HepG2 (cell line): ENCODE results near the gene RAP1GAP2. TPM values are rescaled to one million over a fixed set of nuclear protein-coding genes. Genes with fewer than 3 reads are reported as not detected.
A peak's percentile ranks its signal among the peaks of the same experiment; 100 is the strongest.

Experiments
- ATAC-seq: fragments of 200-7000 bp; cut with Tn5 transposase; 3 replicates; pipeline ENCODE4 v1.9.1; 2020; ENCODE audit warnings: mild to moderate bottlenecking, moderate library complexity
- BruUV-seq: library from RNA; stranded (reverse); fragments of 400-500 nt; replicated peaks from 2 replicates; lab custom pipeline; 2021; lab: Mats Ljungman, UMichigan
- CTCF ChIA-PET: fragments of 300-600 bp; formaldehyde crosslinking; extraction: SDS; loops from one replicate; lab custom pipeline; 2021; ENCODE audit warnings: low total read pairs, inconsistent platforms, low intra/inter-chr PET ratio; lab: Yijun Ruan, JAX
- POLR2A ChIA-PET: fragments of 350-600 bp; sonication (Branson Sonifier 250); formaldehyde crosslinking; loops from one replicate; lab custom pipeline; 2020; ENCODE audit warnings: antibody characterized with exemption, inconsistent platforms; lab: Yijun Ruan, JAX
- DNase-seq: peaks from one replicate; pipeline ENCODE4 v3.0.0-alpha.2; 2015; ENCODE audit warnings: low spot score
- FAIRE-seq: peaks from 3 replicates; lab custom pipeline; 2011; peaks lifted over from hg19 to GRCh38; lab: Jason Lieb, UNC
- H2AFZ ChIP-seq: one replicate; pipeline ENCODE4 v1.6.1; 2011; ENCODE audit warnings: low read length, inconsistent platforms
- H3K27ac ChIP-seq: fragments of 300-600 bp; 3 replicates; pipeline ENCODE4 v1.8.0; 2011; ENCODE audit warnings: mixed run types, mild to moderate bottlenecking, mixed read lengths, low read length, inconsistent platforms; ENCODE audit not compliant: insufficient read depth; ENCODE audit errors: extremely low read length
- H3K27me3 ChIP-seq, 2 experiments: fragments of 200-600 bp in 1 of 2; 2 replicates in 1 of 2; 3 replicates in 1 of 2; pipeline versions ENCODE4 v1.6.0 to v1.8.0; 2011; ENCODE audit warnings: low read length in 2 of 2, mild to moderate bottlenecking in 2 of 2, moderate library complexity in 2 of 2, inconsistent platforms in 1 of 2; ENCODE audit not compliant: insufficient read depth in 2 of 2, control insufficient read depth in 1 of 2
- H3K36me3 ChIP-seq, 2 experiments: fragments of 200-600 bp in 1 of 2; replicated peaks in 1 of 2; 2 replicates in 1 of 2; 3 replicates in 1 of 2; pipeline versions ENCODE4 v1.5.1 to v1.8.0; 2011; ENCODE audit warnings: low read length in 2 of 2, inconsistent platforms in 1 of 2; ENCODE audit not compliant: insufficient read depth in 2 of 2, control insufficient read depth in 1 of 2
- H3K4me1 ChIP-seq: 2 replicates; pipeline ENCODE4 v1.5.1; 2012; ENCODE audit warnings: low read length, inconsistent platforms; ENCODE audit not compliant: insufficient read depth
- H3K4me2 ChIP-seq: 2 replicates; pipeline ENCODE4 v1.6.0; 2011; ENCODE audit warnings: low read depth, low read length, inconsistent platforms
- H3K4me3 ChIP-seq, 3 experiments: fragments of 200-600 bp in 1 of 3; sonication (generic), shearing (Covaris generic) in 1 of 3; replicated peaks in 1 of 3; 2 replicates each; pipeline ENCODE4 v1.5.1; 2011 to 2016; ENCODE audit warnings: low read length in 3 of 3, inconsistent platforms in 2 of 3, low read depth in 2 of 3, mild to moderate bottlenecking in 2 of 3, control low read depth in 1 of 3, mixed read lengths in 1 of 3; ENCODE audit not compliant: insufficient read depth in 1 of 3
- H3K79me2 ChIP-seq: one replicate; pipeline ENCODE4 v1.6.1; 2011; ENCODE audit warnings: low read length, inconsistent platforms; ENCODE audit not compliant: insufficient read depth
- H3K9ac ChIP-seq: 2 replicates; pipeline ENCODE4 v1.6.0; 2011; ENCODE audit warnings: mild to moderate bottlenecking, low read depth, low read length, inconsistent platforms; ENCODE audit not compliant: insufficient read depth
- H3K9me3 ChIP-seq: 2 replicates; pipeline ENCODE4 v1.5.1; 2012; ENCODE audit warnings: mild to moderate bottlenecking, low read length
- H4K20me1 ChIP-seq: 2 replicates; pipeline ENCODE4 v1.6.0; 2011; ENCODE audit warnings: inconsistent platforms, mild to moderate bottlenecking, low read length, moderate library complexity; ENCODE audit not compliant: insufficient read depth
- EED ChIP-seq: sonication (generic); formaldehyde crosslinking; IDR thresholded peaks from 2 replicates; pipeline ENCODE4 v1.5.0; 2020; ENCODE audit warnings: mild to moderate bottlenecking, missing genetic modification reagents
- ESRRA ChIP-seq: sonication (generic); formaldehyde crosslinking; IDR thresholded peaks from 2 replicates; pipeline ENCODE4 v1.5.1; 2020; ENCODE audit warnings: mild to moderate bottlenecking, low read depth, missing genetic modification reagents
- GFI1 ChIP-seq: sonication (generic); formaldehyde crosslinking; IDR thresholded peaks from 2 replicates; pipeline ENCODE4 v1.5.0; 2020; ENCODE audit warnings: missing genetic modification reagents, mild to moderate bottlenecking, borderline replicate concordance
- ONECUT2 ChIP-seq: sonication (generic); formaldehyde crosslinking; IDR thresholded peaks from 2 replicates; pipeline ENCODE4 v1.4.0; 2020; ENCODE audit warnings: missing genetic modification reagents
- RBM39 ChIP-seq: fragments of 200-400 bp; formaldehyde crosslinking; IDR thresholded peaks from one replicate; pipeline ENCODE4 v1.6.1; 2018; ENCODE audit warnings: antibody characterized with exemption, mild to moderate bottlenecking, low read depth, low read length; ENCODE audit not compliant: poor library complexity, severe bottlenecking
- SRSF1 ChIP-seq: fragments of 200-400 bp; formaldehyde crosslinking; optimal IDR thresholded peaks from 2 replicates; pipeline ENCODE3; 2017; ENCODE audit warnings: mild to moderate bottlenecking, low read depth, low read length, moderate library complexity
- STAG1 ChIP-seq: sonication (generic); formaldehyde crosslinking; IDR thresholded peaks from 2 replicates; pipeline ENCODE4 v1.4.0; 2020; ENCODE audit warnings: missing genetic modification reagents
- SUZ12 ChIP-seq: fragments of 150-350 bp; IDR thresholded peaks from 2 replicates; pipeline ENCODE4 v1.6.1; 2014; ENCODE audit warnings: low read depth, low read length
- TBP ChIP-seq: sonication (generic); formaldehyde crosslinking; IDR thresholded peaks from 2 replicates; pipeline ENCODE4 v1.5.0; 2020; ENCODE audit warnings: missing genetic modification reagents
- ZNF552 ChIP-seq: sonication (generic); formaldehyde crosslinking; IDR thresholded peaks from 2 replicates; pipeline ENCODE4 v1.9.0; 2022; ENCODE audit warnings: missing genetic modification reagents, mild to moderate bottlenecking, borderline replicate concordance
- ZNF557 ChIP-seq: sonication (generic); formaldehyde crosslinking; IDR thresholded peaks from 2 replicates; pipeline ENCODE4 v1.4.0; 2020; ENCODE audit warnings: missing genetic modification reagents
- ZNF766 ChIP-seq: sonication (generic); formaldehyde crosslinking; IDR thresholded peaks from 2 replicates; pipeline ENCODE4 v1.5.0; 2020; ENCODE audit warnings: missing genetic modification reagents, borderline replicate concordance
- WGBS: methylation state at CpG from one replicate; pipeline ENCODE4 v1.1.6; 2017; ENCODE audit warnings: low lambda C conversion rate; 5-methylcytosine and 5-hydroxymethylcytosine counted together
- in situ Hi-C: cut with HindIII; loops from 2 replicates; pipeline ENCODE4 v1.10.0; 2017; ENCODE audit warnings: low pct_unique_long_range_greater_than_20kb; ENCODE audit not compliant: extremely low pct_ligation_motif_present
- intact Hi-C: fragments of 100-400 bp; cut with micrococcal nuclease; formaldehyde crosslinking; loops from one replicate; pipeline ENCODE4 v1.10.0; 2022; ENCODE audit not compliant: unreplicated experiment
- polyA plus RNA-seq, 8 experiments: library from polyadenylated mRNA; depleted of rRNA in 3 of 8; stranded (reverse) in 7 of 8; unstranded in 1 of 8; fragments of >200 nt; fragmentation: Illumina TruSeq in 4 of 8; extraction: Trizol in 4 of 8; gene quantifications; 2 replicates each; pipeline versions ENCODE4 v1.2.1 to v1.2.3, GENCODE V29; 2011 to 2016; ENCODE audit warnings: low read depth in 4 of 8, missing spikeins in 1 of 8, mixed read lengths in 1 of 8; ENCODE audit not compliant: insufficient read depth in 1 of 8
- total RNA-seq, 5 experiments: library from RNA; depleted of rRNA; stranded (reverse); fragments of >200 nt; fragmentation: Illumina TruSeq; extraction: Trizol; gene quantifications; 2 replicates each; pipeline ENCODE4 v1.2.3, GENCODE V29; 2016; ENCODE audit warnings: low read depth in 1 of 5
- TF ChIP-seq, protein P1 (sequence below): IDR thresholded peaks from 2 replicates; pipeline ENCODE4 v1.6.1; 2016; ENCODE audit warnings: low read depth, borderline replicate concordance
- TF ChIP-seq, protein P2 (sequence below): sonication (generic); formaldehyde crosslinking; IDR thresholded peaks from 2 replicates; pipeline ENCODE4 v1.9.0; 2021; ENCODE audit warnings: missing genetic modification reagents, mild to moderate bottlenecking, borderline replicate concordance
- TF ChIP-seq, protein P3 (sequence below): conservative IDR thresholded peaks from 2 replicates; pipeline ENCODE4 v1.6.1; 2018; ENCODE audit warnings: missing genetic modification reagents
- TF ChIP-seq, protein P4 (sequence below): sonication (generic); formaldehyde crosslinking; IDR thresholded peaks from 2 replicates; pipeline ENCODE4 v1.4.0; 2020; ENCODE audit warnings: missing genetic modification reagents

Gene RAP1GAP2
- total and polyA plus RNA-seq, 2 of the 13 experiments (the other 11 are each of a cell fraction or from before 2014, with no cell fraction given) = 10.9 to 12.0 TPM

DNA sequence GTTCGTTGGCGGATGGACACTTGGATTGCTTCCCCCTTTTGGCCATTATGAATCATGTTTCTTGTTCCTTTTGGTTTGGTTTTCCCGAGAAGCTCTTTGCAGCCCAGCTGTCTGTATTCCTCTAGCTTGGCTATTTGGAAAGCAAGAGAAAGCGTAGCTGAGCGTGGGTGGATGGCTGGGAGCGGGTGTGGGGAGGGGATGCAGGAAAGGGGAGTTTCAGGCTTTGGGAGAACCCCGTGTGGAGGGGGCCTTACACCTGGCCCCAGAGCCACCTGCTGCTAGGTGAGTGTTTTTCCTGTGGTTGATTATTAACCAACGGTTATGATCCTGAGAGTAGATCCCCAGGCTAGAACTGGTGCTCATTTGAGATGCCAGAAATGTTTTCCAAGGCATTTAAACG is 103.7 kb downstream of the RAP1GAP2 start:
- BruUV-seq = no TSS peak
- in situ Hi-C loops = no loop called here
- Histone ChIP-seq H2AFZ (no peak overlapping the region), H3K4me3 (no peak overlapping the region), H3K9ac (no peak overlapping the region), H3K9me3 (no peaks in the 10 kb centered on the region), H3K4me1 (peaks cover 9% of the 10 kb centered on the region), H3K4me2 (0 out of 2 replicates have a peak overlapping the region, but pooled peaks have one; percentile 23), H3K27ac (no peak overlapping the region), H3K79me2 (no peaks in the 10 kb centered on the region), H3K27me3 (no peaks in the 10 kb centered on the region), H4K20me1 (0 out of 2 replicates have a peak, but pooled peaks cover 2% of the 10 kb centered on the region), H3K36me3 (no peaks in the 10 kb centered on the region)
- POLR2A ChIA-PET = no interaction called here
- FAIRE-seq (no peak), ATAC-seq (no peak)
- intact Hi-C loops = no loop called here
- TF ChIP-seq EED (no peak), GFI1 (CRISPR knock-in tag) (no peak)
- TF ChIP-seq, all 625 proteins: peak for 0
- WGBS = 34% methylated on average over 9 of the region's 9 CpGs
- CTCF ChIA-PET = no interaction called here
- no peak for DNase-seq

DNA sequence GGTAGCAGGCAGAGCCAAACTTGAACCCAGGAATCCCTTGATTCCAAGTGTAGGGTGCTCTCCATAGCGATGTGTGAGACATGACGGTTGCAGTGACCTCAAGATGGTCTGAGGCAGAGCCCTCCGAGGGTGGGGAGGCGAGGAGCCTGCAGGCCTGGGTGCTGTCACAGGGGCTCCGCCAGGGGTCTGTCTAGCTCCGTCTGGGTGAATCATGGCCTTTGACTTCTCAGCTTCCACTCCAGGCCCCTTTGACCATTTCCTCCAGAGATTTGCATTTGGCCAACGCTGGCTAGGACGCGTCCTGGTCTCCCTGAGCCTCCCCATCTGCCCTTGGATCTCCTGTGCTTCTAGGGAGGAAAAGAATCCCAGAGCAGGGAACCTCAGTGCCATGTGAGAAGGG is 104.6 kb downstream of the RAP1GAP2 start:
- no peak overlapping the region for H3K4me3 ChIP-seq
- DNase-seq = no peak
- H3K27ac ChIP-seq = no peak overlapping the region
- no peak overlapping the region for H3K9ac ChIP-seq
- no peaks in the 10 kb centered on the region for H3K36me3 ChIP-seq
- ATAC-seq = no peak
- H3K4me1 ChIP-seq = peaks cover 6% of the 10 kb centered on the region
- H4K20me1 ChIP-seq = 0 out of 2 replicates have a peak, but pooled peaks cover 2% of the 10 kb centered on the region
- CTCF ChIA-PET = no interaction called here
- WGBS = 85% methylated on average over 3 of the region's 9 CpGs
- no peak for FAIRE-seq
- H3K27me3 ChIP-seq = no peaks in the 10 kb centered on the region
- intact Hi-C loops (no loop called here), in situ Hi-C loops (no loop called here)
- no peak overlapping the region for H2AFZ ChIP-seq
- no peaks in the 10 kb centered on the region for H3K9me3 ChIP-seq
- no peaks in the 10 kb centered on the region for H3K79me2 ChIP-seq
- POLR2A ChIA-PET = no interaction called here
- no TSS peak for BruUV-seq
- H3K4me2 ChIP-seq = no peak overlapping the region
- TF ChIP-seq ONECUT2 (CRISPR knock-in tag) (no peak), ZNF766 (CRISPR knock-in tag) (no peak), TBP (CRISPR knock-in tag) (no peak), ZNF552 (CRISPR knock-in tag) (no peak), STAG1 (no peak), SRSF1 (no peak), ESRRA (CRISPR knock-in tag) (no peak), RBM39 (no peak), SUZ12 (no peak), ZNF557 (CRISPR knock-in tag) (no peak)
- TF ChIP-seq, protein P1, sequence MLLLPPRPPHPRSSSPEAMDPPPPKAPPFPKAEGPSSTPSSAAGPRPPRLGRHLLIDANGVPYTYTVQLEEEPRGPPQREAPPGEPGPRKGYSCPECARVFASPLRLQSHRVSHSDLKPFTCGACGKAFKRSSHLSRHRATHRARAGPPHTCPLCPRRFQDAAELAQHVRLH (CRISPR knock-in tag) = no peak
- TF ChIP-seq, protein P2, sequence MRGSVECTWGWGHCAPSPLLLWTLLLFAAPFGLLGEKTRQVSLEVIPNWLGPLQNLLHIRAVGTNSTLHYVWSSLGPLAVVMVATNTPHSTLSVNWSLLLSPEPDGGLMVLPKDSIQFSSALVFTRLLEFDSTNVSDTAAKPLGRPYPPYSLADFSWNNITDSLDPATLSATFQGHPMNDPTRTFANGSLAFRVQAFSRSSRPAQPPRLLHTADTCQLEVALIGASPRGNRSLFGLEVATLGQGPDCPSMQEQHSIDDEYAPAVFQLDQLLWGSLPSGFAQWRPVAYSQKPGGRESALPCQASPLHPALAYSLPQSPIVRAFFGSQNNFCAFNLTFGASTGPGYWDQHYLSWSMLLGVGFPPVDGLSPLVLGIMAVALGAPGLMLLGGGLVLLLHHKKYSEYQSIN (CRISPR knock-in tag) = no peak
- TF ChIP-seq, protein P3, sequence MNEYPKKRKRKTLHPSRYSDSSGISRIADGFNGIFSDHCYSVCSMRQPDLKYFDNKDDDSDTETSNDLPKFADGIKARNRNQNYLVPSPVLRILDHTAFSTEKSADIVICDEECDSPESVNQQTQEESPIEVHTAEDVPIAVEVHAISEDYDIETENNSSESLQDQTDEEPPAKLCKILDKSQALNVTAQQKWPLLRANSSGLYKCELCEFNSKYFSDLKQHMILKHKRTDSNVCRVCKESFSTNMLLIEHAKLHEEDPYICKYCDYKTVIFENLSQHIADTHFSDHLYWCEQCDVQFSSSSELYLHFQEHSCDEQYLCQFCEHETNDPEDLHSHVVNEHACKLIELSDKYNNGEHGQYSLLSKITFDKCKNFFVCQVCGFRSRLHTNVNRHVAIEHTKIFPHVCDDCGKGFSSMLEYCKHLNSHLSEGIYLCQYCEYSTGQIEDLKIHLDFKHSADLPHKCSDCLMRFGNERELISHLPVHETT (CRISPR knock-in tag) = no peak
- TF ChIP-seq, protein P4, sequence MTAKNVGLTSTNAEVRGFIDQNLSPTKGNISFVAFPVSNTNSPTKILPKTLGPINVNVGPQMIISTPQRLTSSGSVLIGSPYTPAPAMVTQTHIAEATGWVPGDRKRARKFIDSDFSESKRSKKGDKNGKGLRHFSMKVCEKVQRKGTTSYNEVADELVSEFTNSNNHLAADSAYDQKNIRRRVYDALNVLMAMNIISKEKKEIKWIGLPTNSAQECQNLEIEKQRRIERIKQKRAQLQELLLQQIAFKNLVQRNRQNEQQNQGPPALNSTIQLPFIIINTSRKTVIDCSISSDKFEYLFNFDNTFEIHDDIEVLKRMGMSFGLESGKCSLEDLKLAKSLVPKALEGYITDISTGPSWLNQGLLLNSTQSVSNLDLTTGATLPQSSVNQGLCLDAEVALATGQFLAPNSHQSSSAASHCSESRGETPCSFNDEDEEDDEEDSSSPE (CRISPR knock-in tag) = no peak
